Peyer's patch (tissue), 4 donors: ENCODE data around the gene ME1. TPM values are rescaled to one million over a fixed set of nuclear protein-coding genes. Genes with fewer than 3 reads are reported as not detected.

Source experiments
- DNase-seq, 3 donors: peaks; one replicate each; pipeline ENCODE4 v3.0.0-alpha.2; 2017 to 2019
- H3K27ac ChIP-seq, 4 donors: fragments of 200-600 bp; sonication (generic); one replicate each; pipeline ENCODE4 v1.5.1; 2016 to 2019
- H3K27me3 ChIP-seq, 2 donors: fragments of 200-600 bp; sonication (generic); one replicate each; pipeline ENCODE4 v1.5.1; 2019
- H3K36me3 ChIP-seq, 3 donors: fragments of 200-600 bp; sonication (generic); one replicate each; pipeline ENCODE4 v1.5.1; 2016 to 2019
- H3K4me1 ChIP-seq, 4 donors: fragments of 200-600 bp; sonication (generic); one replicate each; pipeline ENCODE4 v1.5.1; 2016 to 2019
- H3K4me3 ChIP-seq, 4 donors: fragments of 200-600 bp; sonication (generic); 1 replicate in 3 of 4; 2 replicates in 1 of 4; pipeline ENCODE4 v1.5.1; 2016 to 2019; ENCODE audit warnings: mild to moderate bottlenecking in 1 of 4
- H3K9me3 ChIP-seq, 4 donors: fragments of 200-600 bp; sonication (generic); one replicate each; pipeline ENCODE4 v1.5.1; 2016 to 2019; ENCODE audit warnings: mild to moderate bottlenecking in 1 of 4
- CTCF ChIP-seq, 6 experiments: fragments of 450-650 bp in 4 of 6; fragments of 200-600 bp in 2 of 6; sonication (generic) in 1 of 6; IDR thresholded peaks; one replicate each; pipeline ENCODE4 v1.5.1; 2017 to 2019; ENCODE audit warnings: antibody characterized with exemption in 6 of 6, mild to moderate bottlenecking in 3 of 6, moderate library complexity in 1 of 6
- POLR2A ChIP-seq, 2 donors: fragments of 450-650 bp; IDR thresholded peaks; one replicate each; pipeline ENCODE4 v1.5.1; 2017; ENCODE audit warnings: antibody characterized with exemption in 2 of 2, mild to moderate bottlenecking in 2 of 2, moderate library complexity in 2 of 2
- total RNA-seq, 4 donors: library from RNA; depleted of rRNA; stranded (reverse); fragments of >200 nt; gene quantifications; one replicate each; pipeline ENCODE4 v1.1.0, GENCODE V29; 2016

Gene ME1
- 10 to 100 TPM in 3 of 4 donors, 1 to 10 TPM in 1; 7.4 to 39.1 (median 19.6) TPM for total RNA-seq

DNA sequence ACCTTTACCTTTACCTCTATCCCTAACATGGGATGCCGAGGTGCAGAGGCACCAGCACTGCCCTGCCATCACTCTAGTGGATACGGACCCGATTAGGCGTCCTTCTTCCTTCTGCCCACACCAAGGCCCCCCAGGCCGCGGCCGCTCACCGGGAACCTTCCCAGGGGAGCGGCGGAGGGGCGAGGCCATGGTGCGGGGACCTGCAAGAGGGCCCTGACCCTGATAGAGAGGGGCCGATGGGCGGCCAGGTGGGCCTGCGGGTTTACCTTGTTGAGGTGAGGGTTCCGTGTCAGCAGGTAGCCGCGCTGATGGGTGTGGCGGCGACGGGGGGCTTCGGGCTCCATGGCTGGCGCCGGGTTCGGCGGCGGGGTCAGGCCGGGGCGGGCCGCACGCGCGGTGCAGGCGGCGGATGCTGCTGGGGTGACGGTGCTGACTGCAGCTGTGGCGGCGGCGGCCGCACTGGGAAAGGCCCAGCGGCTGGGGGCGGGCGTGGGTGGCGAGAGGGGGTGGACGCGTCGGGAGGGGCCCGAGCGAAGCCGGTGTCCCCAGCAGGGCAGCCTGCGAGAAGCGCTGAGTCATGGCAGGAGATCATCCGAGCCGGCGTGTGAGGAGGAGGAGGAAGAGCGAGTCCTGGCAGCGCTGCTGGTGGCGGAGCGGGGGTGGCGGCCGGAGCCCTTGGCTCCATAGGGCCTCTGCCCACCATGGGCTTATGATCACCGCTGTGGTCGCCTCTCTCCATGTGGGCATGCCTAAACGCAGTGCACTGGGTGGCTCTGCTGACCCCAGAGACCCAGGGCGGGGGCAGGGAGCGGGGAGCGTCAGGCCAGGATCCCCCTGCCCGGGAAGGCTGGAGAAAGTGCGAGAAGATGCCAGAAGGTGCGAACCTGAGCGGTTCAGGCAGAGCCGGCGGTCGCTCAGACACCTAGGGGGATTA, at the start of gene ME1:
Gene ME1, minus strand, starts transcription at position 441 of the 934 bp plus-strand sequence. Its CDS starts 97 bp downstream, at position 344.
- peak in 2 of 3 donors; percentile 86 to 87 for DNase-seq
- H3K4me3 ChIP-seq: peak within 1 kb of the TSS; percentile 33 to 83 (median 57)
- H3K27ac ChIP-seq: peak within 1 kb of the TSS; percentile 33 to 88 (median 83)
- no peaks in the 10 kb centered on the region for H3K9me3 ChIP-seq
- H3K27me3 ChIP-seq: no peaks in the 10 kb centered on the region
- no peaks in the 10 kb centered on the region for H3K4me1 ChIP-seq
- TF ChIP-seq CTCF (IDR thresholded peaks at IDR 0.05): no peak
- peak in 1 of 2 donors; percentile 30 for TF ChIP-seq POLR2A (IDR thresholded peaks at IDR 0.05)
- no peaks in the 10 kb centered on the region for H3K36me3 ChIP-seq

DNA sequence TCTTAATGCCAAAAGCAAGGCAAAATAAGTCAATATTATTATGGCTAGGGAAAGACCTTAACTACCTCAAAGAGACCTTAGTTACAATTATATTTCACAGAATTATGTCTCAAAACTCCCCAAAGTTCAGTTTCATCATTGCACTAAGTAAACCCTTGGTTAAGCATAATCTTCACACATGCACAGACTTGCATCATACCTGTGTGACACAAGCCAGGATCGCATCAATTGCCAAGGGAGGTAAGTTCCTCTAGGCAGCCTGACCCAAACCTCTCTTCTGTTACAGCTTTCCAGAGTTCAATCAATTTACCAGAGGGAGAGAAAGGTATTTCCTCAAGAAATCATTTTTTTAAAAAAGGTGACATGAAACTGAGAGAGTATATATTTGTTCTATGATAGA, 49.6 kb upstream of the ME1 start:
- Histone ChIP-seq H3K9me3 (no peaks in the 10 kb centered on the region), H3K36me3 (no peaks in the 10 kb centered on the region), H3K4me1 (no peaks in the 10 kb centered on the region), H3K27me3 (no peaks in the 10 kb centered on the region), H3K27ac (no peak overlapping the region), H3K4me3 (no peak overlapping the region)
- TF ChIP-seq POLR2A (IDR thresholded peaks at IDR 0.05): no peak
- no peak for TF ChIP-seq CTCF (IDR thresholded peaks at IDR 0.05)
- DNase-seq: no peak

DNA sequence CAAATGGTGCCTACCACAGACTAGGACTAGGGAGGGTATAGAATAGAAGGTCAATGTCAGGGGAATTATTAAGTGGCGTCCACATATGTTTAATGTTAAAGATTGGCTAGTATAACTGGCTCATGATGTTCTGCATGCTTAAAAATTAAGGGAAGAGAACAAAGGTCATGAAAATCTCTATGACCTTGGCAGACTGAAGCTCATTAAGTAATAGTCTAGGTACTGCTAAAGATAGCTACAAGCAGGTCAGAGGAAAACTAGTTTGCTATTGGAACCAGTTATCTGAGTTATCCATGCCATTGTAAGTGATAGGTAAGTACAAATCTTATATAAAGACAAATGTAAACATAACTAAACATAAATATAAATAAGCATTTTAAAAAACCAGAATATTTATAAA, 48.5 kb upstream of the ME1 start:
- Histone ChIP-seq H3K9me3 (no peaks in the 10 kb centered on the region), H3K4me3 (no peak overlapping the region), H3K27me3 (no peaks in the 10 kb centered on the region), H3K4me1 (no peaks in the 10 kb centered on the region), H3K27ac (no peak overlapping the region), H3K36me3 (no peaks in the 10 kb centered on the region)
- TF ChIP-seq CTCF (IDR thresholded peaks at IDR 0.05) (no peak), POLR2A (IDR thresholded peaks at IDR 0.05) (no peak)
- no peak for DNase-seq

- H3K4me3 ChIP-seq: no peak overlapping the region
- H3K27me3 ChIP-seq: no peaks in the 10 kb centered on the region
- no peak overlapping the region for H3K27ac ChIP-seq
- H3K36me3 ChIP-seq: no peaks in the 10 kb centered on the region
- TF ChIP-seq POLR2A (IDR thresholded peaks at IDR 0.05): no peak
- TF ChIP-seq CTCF (IDR thresholded peaks at IDR 0.05): no peak
- H3K9me3 ChIP-seq: no peaks in the 10 kb centered on the region
- DNase-seq: no peak
- H3K4me1 ChIP-seq: peaks cover 0 to 4% (median 0%) of the 10 kb centered on the region in 4 donors
Measured at GRCh38 chr6:83476971-83477370, 46.1 kb upstream of the ME1 start.

DNA sequence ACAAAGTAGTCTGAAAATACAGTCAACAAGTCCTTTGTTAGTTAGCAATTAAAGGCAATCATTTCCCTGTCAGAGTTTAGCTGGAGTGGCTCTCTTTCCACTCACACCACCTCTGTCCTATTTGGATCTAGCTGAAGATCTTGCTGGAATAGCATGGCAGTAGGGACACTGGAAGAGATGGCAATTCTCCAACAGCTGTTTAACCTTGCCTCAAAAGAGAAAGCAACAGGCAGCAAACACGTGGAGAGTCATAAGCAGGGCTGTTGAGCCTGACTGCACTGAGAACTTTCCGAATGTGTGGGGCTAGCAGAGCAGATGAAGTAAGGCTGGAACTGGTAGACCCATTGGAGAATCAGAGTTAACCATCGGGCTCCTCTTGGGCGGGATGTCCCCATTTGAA, 43.5 kb upstream of the ME1 start:
- Histone ChIP-seq H3K4me3 (no peak overlapping the region), H3K9me3 (no peaks in the 10 kb centered on the region), H3K27me3 (no peaks in the 10 kb centered on the region), H3K4me1 (peaks cover 0 to 4% (median 0%) of the 10 kb centered on the region in 4 donors), H3K27ac (peak overlapping the region in 1 of 4 donors; percentile 36), H3K36me3 (no peaks in the 10 kb centered on the region)
- TF ChIP-seq CTCF (IDR thresholded peaks at IDR 0.05) (no peak), POLR2A (IDR thresholded peaks at IDR 0.05) (no peak)
- peak in 1 of 3 donors; percentile 49 for DNase-seq
